Measurements from ENCODE around the gene STRBP. TPM values are rescaled to one million over a fixed set of nuclear protein-coding genes. Genes with fewer than 3 reads are reported as not detected.
A peak's percentile ranks its signal among the peaks of the same experiment; 100 is the strongest.

STRBP gene
- total and polyA plus RNA-seq, 2 experiments from 2014 or later = 1.4 to 2.5 TPM

- no peak overlapping the region for H3K4me3 ChIP-seq
- H3K27ac ChIP-seq = no peak overlapping the region
- no peaks in the 10 kb centered on the region for H3K27me3 ChIP-seq (replicated peaks; ENCODE audit: insufficient read depth)
- no peak for TF ChIP-seq EZH2 (IDR thresholded peaks at IDR 0.05; ENCODE audit: insufficient read depth, poor library complexity, severe bottlenecking)
- no peak for TF ChIP-seq EZH2phosphoT487 (IDR thresholded peaks at IDR 0.05; ENCODE audit: insufficient read depth, low read depth)
- no peaks in the 10 kb centered on the region for H3K4me1 ChIP-seq (ENCODE audit: insufficient read depth)
- no peaks in the 10 kb centered on the region for H3K9me3 ChIP-seq (ENCODE audit: low read depth)
- no peak for DNase-seq
- H3F3A ChIP-seq (ENCODE audit: insufficient read depth) = 0 out of 2 replicates have a peak, but pooled peaks cover 4% of the 10 kb centered on the region
- no peaks in the 10 kb centered on the region for H4K20me1 ChIP-seq (ENCODE audit: insufficient read depth)
- H3K9me2 ChIP-seq (ENCODE audit: insufficient read depth) = no peaks in the 10 kb centered on the region
- H3K4me2 ChIP-seq (ENCODE audit: unreplicated experiment) = no peak overlapping the region
- in situ Hi-C loops (cut with MboI) = no loop called here
- H3K79me2 ChIP-seq (ENCODE audit: insufficient read depth) = no peaks in the 10 kb centered on the region
- no peaks in the 10 kb centered on the region for H3K36me3 ChIP-seq (ENCODE audit: low read depth)
- WGBS, 2 experiments (ENCODE audit: low coverage in 1 of 2, low lambda C conversion rate in 2 of 2, missing lambda C conversion rate in 2 of 2) = 83 to 86% methylated on average over 1 of the region's 1 CpG
- no peak overlapping the region for H3K9ac ChIP-seq
- no peak overlapping the region for H2AFZ ChIP-seq
Observed at GRCh38 chr9:123129423-123129822, 139.0 kb downstream of the STRBP start.

- Histone ChIP-seq H3K27ac (no peak overlapping the region), H3K79me2 (ENCODE audit: insufficient read depth) (no peaks in the 10 kb centered on the region), H3K4me3 (no peak overlapping the region), H3K36me3 (ENCODE audit: low read depth) (no peaks in the 10 kb centered on the region), H3K4me2 (ENCODE audit: unreplicated experiment) (no peak overlapping the region), H3K27me3 (replicated peaks; ENCODE audit: insufficient read depth) (no peaks in the 10 kb centered on the region), H3K4me1 (ENCODE audit: insufficient read depth) (no peaks in the 10 kb centered on the region), H3F3A (ENCODE audit: insufficient read depth) (0 out of 2 replicates have a peak, but pooled peaks cover 4% of the 10 kb centered on the region), H3K9me2 (ENCODE audit: insufficient read depth) (no peaks in the 10 kb centered on the region), H2AFZ (no peak overlapping the region), H3K9ac (no peak overlapping the region), H3K9me3 (ENCODE audit: low read depth) (no peaks in the 10 kb centered on the region), H4K20me1 (ENCODE audit: insufficient read depth) (no peaks in the 10 kb centered on the region)
- no peak for TF ChIP-seq EZH2phosphoT487 (IDR thresholded peaks at IDR 0.05; ENCODE audit: insufficient read depth, low read depth)
- no peak for TF ChIP-seq EZH2 (IDR thresholded peaks at IDR 0.05; ENCODE audit: insufficient read depth, poor library complexity, severe bottlenecking)
- 94 to 95% methylated on average over 4 of the region's 4 CpGs for WGBS, 2 experiments (ENCODE audit: low coverage in 1 of 2, low lambda C conversion rate in 2 of 2, missing lambda C conversion rate in 2 of 2)
- in situ Hi-C loops (cut with MboI) = no loop called here
- DNase-seq = no peak
Observed at GRCh38 chr9:123128591-123128990, 139.8 kb downstream of the STRBP start.

- in situ Hi-C loops (cut with MboI) = no loop called here
- H3K9ac ChIP-seq = no peak overlapping the region
- no peak overlapping the region for H3K4me2 ChIP-seq (ENCODE audit: unreplicated experiment)
- H3F3A ChIP-seq (ENCODE audit: insufficient read depth) = 0 out of 2 replicates have a peak, but pooled peaks cover 4% of the 10 kb centered on the region
- H2AFZ ChIP-seq = no peak overlapping the region
- H3K36me3 ChIP-seq (ENCODE audit: low read depth) = no peaks in the 10 kb centered on the region
- no peak for DNase-seq
- 95 to 96% methylated on average over 3 of the region's 3 CpGs for WGBS, 2 experiments (ENCODE audit: low coverage in 1 of 2, low lambda C conversion rate in 2 of 2, missing lambda C conversion rate in 2 of 2)
- H3K79me2 ChIP-seq (ENCODE audit: insufficient read depth) = no peaks in the 10 kb centered on the region
- H4K20me1 ChIP-seq (ENCODE audit: insufficient read depth) = no peaks in the 10 kb centered on the region
- H3K4me1 ChIP-seq (ENCODE audit: insufficient read depth) = no peaks in the 10 kb centered on the region
- H3K9me2 ChIP-seq (ENCODE audit: insufficient read depth) = no peaks in the 10 kb centered on the region
- no peaks in the 10 kb centered on the region for H3K27me3 ChIP-seq (replicated peaks; ENCODE audit: insufficient read depth)
- H3K9me3 ChIP-seq (ENCODE audit: low read depth) = no peaks in the 10 kb centered on the region
- no peak overlapping the region for H3K27ac ChIP-seq
- H3K4me3 ChIP-seq = no peak overlapping the region
- TF ChIP-seq EZH2 (IDR thresholded peaks at IDR 0.05; ENCODE audit: insufficient read depth, poor library complexity, severe bottlenecking) (no peak), EZH2phosphoT487 (IDR thresholded peaks at IDR 0.05; ENCODE audit: insufficient read depth, low read depth) (no peak)
Observed at GRCh38 chr9:123127512-123128075, 140.8 kb downstream of the STRBP start.

- H3K4me2 ChIP-seq (ENCODE audit: unreplicated experiment) = no peak overlapping the region
- H2AFZ ChIP-seq = no peak overlapping the region
- no peak overlapping the region for H3K4me3 ChIP-seq
- no peak overlapping the region for H3K27ac ChIP-seq
- no peaks in the 10 kb centered on the region for H3F3A ChIP-seq (ENCODE audit: insufficient read depth)
- DNase-seq = peak; percentile 8
- no peaks in the 10 kb centered on the region for H3K79me2 ChIP-seq (ENCODE audit: insufficient read depth)
- no peaks in the 10 kb centered on the region for H3K4me1 ChIP-seq (ENCODE audit: insufficient read depth)
- no peaks in the 10 kb centered on the region for H4K20me1 ChIP-seq (ENCODE audit: insufficient read depth)
- no peak overlapping the region for H3K9ac ChIP-seq
- H3K36me3 ChIP-seq (ENCODE audit: low read depth) = no peaks in the 10 kb centered on the region
- H3K27me3 ChIP-seq (replicated peaks; ENCODE audit: insufficient read depth) = no peaks in the 10 kb centered on the region
- in situ Hi-C loops (cut with MboI) = no loop called here
- H3K9me3 ChIP-seq (ENCODE audit: low read depth) = no peaks in the 10 kb centered on the region
- WGBS, 2 experiments (ENCODE audit: low coverage in 1 of 2, low lambda C conversion rate in 2 of 2, missing lambda C conversion rate in 2 of 2) = 24 to 25% methylated on average over 3 of the region's 3 CpGs
- TF ChIP-seq EZH2phosphoT487 (IDR thresholded peaks at IDR 0.05; ENCODE audit: insufficient read depth, low read depth) (no peak), EZH2 (IDR thresholded peaks at IDR 0.05; ENCODE audit: insufficient read depth, poor library complexity, severe bottlenecking) (no peak)
- H3K9me2 ChIP-seq (ENCODE audit: insufficient read depth) = no peaks in the 10 kb centered on the region
Observed at GRCh38 chr9:123121457-123121856, 146.9 kb downstream of the STRBP start.
